RWPE2 (cell line): ENCODE measurements around the gene STK24.

ENCODE experiments used
- ATAC-seq: fragments of 200-7000 bp; cut with Tn5 transposase; 3 replicates; pipeline ENCODE4 v1.9.1; 2021; ENCODE audit warnings: low read depth
- DNase-seq: peaks from one replicate; pipeline ENCODE4 v3.0.0-alpha.2; 2020; ENCODE audit warnings: low spot score
- H3K27ac ChIP-seq: fragments of 450-650 bp; 2 replicates; pipeline ENCODE4 v1.5.1; 2017; ENCODE audit warnings: mild to moderate bottlenecking; ENCODE audit not compliant: poor library complexity, severe bottlenecking
- H3K27me3 ChIP-seq: fragments of 250-450 bp; sonication (Bioruptor Pico); 2 replicates; pipeline ENCODE4 v1.5.1; 2021; ENCODE audit warnings: mild to moderate bottlenecking, moderate library complexity; ENCODE audit not compliant: insufficient read depth, poor library complexity, severe bottlenecking
- H3K36me3 ChIP-seq: fragments of 250-450 bp; sonication (Bioruptor Pico); 2 replicates; pipeline ENCODE4 v1.5.1; 2020; ENCODE audit warnings: low read depth, mild to moderate bottlenecking, moderate library complexity
- H3K4me1 ChIP-seq: fragments of 250-450 bp; sonication (Bioruptor Pico); 2 replicates; pipeline ENCODE4 v1.5.1; 2021; ENCODE audit warnings: mild to moderate bottlenecking, moderate library complexity; ENCODE audit not compliant: insufficient read depth, poor library complexity, severe bottlenecking
- H3K4me3 ChIP-seq: fragments of 250-450 bp; sonication (Bioruptor Pico); 2 replicates; pipeline ENCODE4 v1.5.1; 2021; ENCODE audit warnings: mild to moderate bottlenecking, moderate library complexity; ENCODE audit not compliant: severe bottlenecking
- H3K9me3 ChIP-seq: fragments of 250-450 bp; sonication (Bioruptor Pico); 2 replicates; pipeline ENCODE4 v1.5.1; 2021; ENCODE audit warnings: mild to moderate bottlenecking, moderate library complexity; ENCODE audit not compliant: severe bottlenecking
- TF ChIP-seq, protein P1 (sequence below): fragments of 450-650 bp; IDR thresholded peaks from one replicate; pipeline ENCODE4 v1.5.1; 2017; ENCODE audit warnings: mild to moderate bottlenecking, moderate library complexity; ENCODE audit not compliant: poor library complexity, severe bottlenecking

Gene STK24

DNA sequence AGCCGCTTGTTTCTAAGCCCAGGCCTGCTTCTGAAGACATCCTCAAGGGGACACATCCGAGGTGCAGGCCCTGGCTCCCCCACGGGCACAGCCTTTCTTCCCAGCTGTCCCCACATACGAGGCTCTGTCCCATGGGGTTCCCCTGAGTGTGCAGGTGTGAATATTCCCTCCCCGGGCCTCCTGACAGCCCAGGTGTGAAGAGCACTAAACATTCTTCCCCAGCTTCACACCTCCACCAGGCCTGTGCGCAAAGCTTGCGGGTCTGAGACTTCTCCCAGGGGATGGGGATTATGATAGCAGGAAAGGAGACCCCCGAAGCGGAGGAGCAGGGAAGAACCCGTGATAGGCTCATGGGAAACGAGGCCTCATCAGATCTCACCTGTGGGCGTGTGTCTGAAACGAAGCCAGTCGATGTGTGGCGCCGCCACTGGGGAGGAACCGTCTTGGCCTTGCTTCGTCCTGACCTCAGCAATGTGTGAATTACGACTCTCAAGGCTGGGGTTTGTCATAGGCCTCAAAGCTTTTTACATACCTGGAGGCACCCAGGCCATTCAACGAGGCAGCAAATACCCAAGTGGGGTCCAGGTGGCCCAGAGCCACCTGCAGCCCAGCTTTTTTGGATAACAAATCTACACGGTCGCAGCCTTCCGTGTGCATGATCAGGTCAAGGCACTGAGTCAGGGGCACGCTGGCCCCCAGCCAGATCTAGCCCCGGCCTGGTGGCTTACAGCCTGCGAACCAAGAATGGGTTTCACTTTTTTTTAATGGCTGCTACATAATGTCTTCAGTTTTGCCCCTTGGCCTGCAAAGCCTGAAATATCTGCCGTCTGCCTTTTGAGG lies 134.3 kb downstream of the STK24 start:
- Histone ChIP-seq H3K9me3 (no peaks in the 10 kb centered on the region), H3K27ac (peak overlapping the region; percentile 23), H3K4me1 (peaks cover 6% of the 10 kb centered on the region), H3K4me3 (no peak overlapping the region), H3K27me3 (no peaks in the 10 kb centered on the region), H3K36me3 (peaks cover 4% of the 10 kb centered on the region; the same call in 1 of the 2 replicates)
- TF ChIP-seq, protein P1, sequence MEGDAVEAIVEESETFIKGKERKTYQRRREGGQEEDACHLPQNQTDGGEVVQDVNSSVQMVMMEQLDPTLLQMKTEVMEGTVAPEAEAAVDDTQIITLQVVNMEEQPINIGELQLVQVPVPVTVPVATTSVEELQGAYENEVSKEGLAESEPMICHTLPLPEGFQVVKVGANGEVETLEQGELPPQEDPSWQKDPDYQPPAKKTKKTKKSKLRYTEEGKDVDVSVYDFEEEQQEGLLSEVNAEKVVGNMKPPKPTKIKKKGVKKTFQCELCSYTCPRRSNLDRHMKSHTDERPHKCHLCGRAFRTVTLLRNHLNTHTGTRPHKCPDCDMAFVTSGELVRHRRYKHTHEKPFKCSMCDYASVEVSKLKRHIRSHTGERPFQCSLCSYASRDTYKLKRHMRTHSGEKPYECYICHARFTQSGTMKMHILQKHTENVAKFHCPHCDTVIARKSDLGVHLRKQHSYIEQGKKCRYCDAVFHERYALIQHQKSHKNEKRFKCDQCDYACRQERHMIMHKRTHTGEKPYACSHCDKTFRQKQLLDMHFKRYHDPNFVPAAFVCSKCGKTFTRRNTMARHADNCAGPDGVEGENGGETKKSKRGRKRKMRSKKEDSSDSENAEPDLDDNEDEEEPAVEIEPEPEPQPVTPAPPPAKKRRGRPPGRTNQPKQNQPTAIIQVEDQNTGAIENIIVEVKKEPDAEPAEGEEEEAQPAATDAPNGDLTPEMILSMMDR, result no peak
- no peak for DNase-seq
- ATAC-seq, result no peak

DNA sequence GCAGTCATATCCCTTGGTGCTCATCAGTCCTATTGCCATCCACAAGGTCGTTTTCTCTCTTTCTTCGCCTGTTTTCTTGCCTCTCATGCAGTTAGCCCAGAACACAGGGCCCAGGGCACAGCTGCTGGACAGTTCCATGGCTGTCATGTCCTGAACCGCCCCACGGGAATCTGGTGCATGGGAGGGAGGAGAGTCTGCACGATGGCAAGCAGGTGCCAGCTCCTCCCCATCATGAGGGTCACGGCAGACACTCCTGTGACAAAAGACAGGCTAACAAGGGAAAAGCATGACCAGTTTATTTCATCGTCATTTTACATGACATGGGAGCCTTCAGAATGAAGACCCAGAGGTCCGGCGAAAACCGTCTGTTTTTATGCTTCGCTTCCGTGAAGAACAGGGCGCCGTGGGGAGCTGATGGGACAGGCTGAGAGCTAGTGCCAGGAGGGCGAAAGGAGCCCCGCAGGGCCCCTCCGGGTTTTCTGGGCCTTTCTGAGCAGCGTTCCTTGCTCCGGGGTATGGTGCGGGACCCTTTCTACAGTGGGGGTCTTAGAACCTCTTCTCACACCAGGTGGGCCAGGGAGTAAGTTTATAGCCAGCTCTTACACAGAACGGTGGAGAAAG lies 135.7 kb downstream of the STK24 start:
- H3K36me3 ChIP-seq, result peaks cover 4% of the 10 kb centered on the region; the same call in 1 of the 2 replicates
- ATAC-seq (no peak), DNase-seq (no peak)
- peaks cover 6% of the 10 kb centered on the region for H3K4me1 ChIP-seq
- H3K27ac ChIP-seq, result no peak overlapping the region
- no peaks in the 10 kb centered on the region for H3K9me3 ChIP-seq
- TF ChIP-seq, protein P1, result no peak
- no peak overlapping the region for H3K4me3 ChIP-seq
- no peaks in the 10 kb centered on the region for H3K27me3 ChIP-seq

DNA sequence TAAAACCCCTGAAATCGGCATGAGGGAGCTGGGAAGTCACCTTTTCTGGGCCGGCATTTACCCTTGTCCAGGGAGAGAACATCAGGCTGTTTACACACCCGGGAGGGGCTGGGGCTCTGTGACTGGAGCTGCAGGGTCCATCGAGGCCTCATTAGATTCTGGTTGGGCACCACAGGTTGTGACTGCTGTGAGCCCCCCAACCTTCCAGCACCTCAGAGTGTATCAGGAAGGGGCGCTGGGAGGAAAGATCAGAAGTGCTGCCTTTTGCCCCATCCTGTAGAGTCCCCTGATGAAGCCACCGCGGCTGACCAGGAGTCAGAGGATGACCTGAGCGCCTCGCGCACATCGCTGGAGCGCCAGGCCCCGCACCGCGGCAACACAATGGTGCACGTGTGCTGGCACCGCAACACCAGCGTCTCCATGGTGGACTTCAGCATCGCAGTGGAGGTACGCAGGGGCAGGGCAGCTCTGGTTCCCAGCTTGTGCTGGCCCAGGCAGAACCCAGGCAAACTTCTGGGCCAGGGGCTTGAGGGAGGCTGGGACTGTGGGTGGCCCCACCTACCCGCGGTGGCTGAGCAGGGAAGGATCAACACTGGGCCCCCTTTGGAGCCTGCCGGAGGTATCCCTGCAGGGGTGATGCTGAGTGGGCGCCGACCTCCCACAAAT lies 136.4 kb downstream of the STK24 start:
- no peaks in the 10 kb centered on the region for H3K36me3 ChIP-seq
- H3K9me3 ChIP-seq, result no peaks in the 10 kb centered on the region
- DNase-seq, result no peak
- TF ChIP-seq, protein P1, result no peak
- no peak overlapping the region for H3K27ac ChIP-seq
- ATAC-seq, result no peak
- no peaks in the 10 kb centered on the region for H3K27me3 ChIP-seq
- H3K4me3 ChIP-seq, result no peak overlapping the region
- peaks cover 6% of the 10 kb centered on the region for H3K4me1 ChIP-seq

DNA sequence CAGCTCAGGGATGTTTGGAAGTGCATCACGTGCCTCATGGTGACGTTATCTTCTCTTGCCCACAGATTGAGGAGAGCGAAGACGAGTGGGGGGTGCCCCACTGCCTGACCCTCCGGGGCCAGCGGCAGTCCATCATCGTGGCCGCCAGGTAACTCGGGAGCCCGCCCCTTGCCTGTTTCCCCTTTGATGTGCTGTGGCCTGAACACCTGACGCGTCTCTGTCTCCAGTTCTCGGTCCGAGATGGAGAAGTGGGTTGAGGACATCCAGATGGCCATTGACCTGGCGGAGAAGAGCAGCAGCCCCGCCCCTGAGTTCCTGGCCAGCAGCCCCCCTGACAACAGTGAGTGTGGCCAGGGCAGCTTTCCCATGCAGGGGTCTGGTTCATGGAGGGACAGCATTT lies 137.0 kb downstream of the STK24 start:
- ATAC-seq (no peak), DNase-seq (no peak)
- peaks cover 6% of the 10 kb centered on the region for H3K4me1 ChIP-seq
- no peak overlapping the region for H3K4me3 ChIP-seq
- H3K27me3 ChIP-seq, result no peaks in the 10 kb centered on the region
- TF ChIP-seq, protein P1, result no peak
- no peaks in the 10 kb centered on the region for H3K36me3 ChIP-seq
- H3K27ac ChIP-seq, result no peak overlapping the region
- H3K9me3 ChIP-seq, result no peaks in the 10 kb centered on the region
